ENCODE data around the gene INPP5J.

DNA sequence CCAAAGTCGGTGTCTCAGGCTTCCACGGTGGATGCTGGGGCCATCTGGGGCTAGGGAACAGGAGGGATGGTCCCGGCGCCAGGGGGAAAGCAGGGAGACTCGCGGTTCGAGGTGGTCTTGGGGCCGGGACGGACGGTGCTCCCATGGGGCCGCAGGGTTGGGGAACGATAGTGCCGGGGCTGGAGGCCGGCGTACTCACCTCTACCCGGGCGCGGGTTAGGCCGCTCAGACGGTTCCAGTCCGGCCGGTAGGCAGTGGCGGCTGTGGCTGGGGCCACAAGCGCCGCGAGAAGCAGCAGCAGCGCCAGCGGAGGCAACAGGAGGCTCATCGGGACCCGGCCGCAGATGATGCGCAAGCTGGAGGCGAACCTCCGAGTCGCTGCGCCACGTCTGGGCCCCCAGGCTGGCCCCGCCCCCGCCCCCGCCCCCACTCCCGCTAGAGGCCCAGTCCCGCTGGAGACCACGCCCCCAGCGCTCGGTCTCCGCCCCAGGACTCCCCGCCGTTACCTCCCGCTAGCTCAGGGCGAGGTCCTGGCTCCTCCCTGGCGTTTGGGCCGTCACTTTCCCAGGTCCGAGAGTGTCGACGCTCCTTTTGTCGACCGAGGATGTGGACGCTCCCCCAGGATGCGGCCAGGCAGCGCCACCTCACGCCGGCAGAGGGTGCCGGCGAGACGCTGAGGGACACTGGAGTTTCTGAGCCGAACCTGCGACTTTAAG, 15.4 kb upstream of the INPP5J start, which contains the start of gene SELENOM:
- TF ChIP-seq POLR2A (IDR thresholded peaks at IDR 0.05; ENCODE audit: low read length): no peak
- no peak for TF ChIP-seq GATA1 (IDR thresholded peaks at IDR 0.05; ENCODE audit: low read depth, low read length)

Data from erythroblast (primary cell).